Kidney tubule cell (primary cell): ENCODE measurements around the gene RBMS1.

Source experiments
- DNase-seq: peaks from one replicate; pipeline ENCODE4 v3.0.0-alpha.2; 2018; ENCODE audit warnings: low spot score

RBMS1 gene

GRCh38 chr2:160408173-160408958 is 85.2 kb downstream of the RBMS1 start:
- DNase-seq, result no peak

GRCh38 chr2:160407393-160408172 is 86.0 kb downstream of the RBMS1 start:
- peak; percentile 69 for DNase-seq

GRCh38 chr2:160406591-160407392 is 86.8 kb downstream of the RBMS1 start:
- DNase-seq, result peak; percentile 82

- no peak for DNase-seq
Observed at GRCh38 chr2:160405077-160405867, 88.3 kb downstream of the RBMS1 start.

GRCh38 chr2:160402997-160403979 is 90.3 kb downstream of the RBMS1 start:
- DNase-seq, result peak; percentile 60

- no peak for DNase-seq
Observed at GRCh38 chr2:160402501-160402900, 91.1 kb downstream of the RBMS1 start.

GRCh38 chr2:160401895-160402294 is 91.7 kb downstream of the RBMS1 start:
- DNase-seq, result no peak

GRCh38 chr2:160399880-160400279 is 93.7 kb downstream of the RBMS1 start:
- DNase-seq, result no peak

- DNase-seq, result peak; percentile 66
Observed at GRCh38 chr2:160397530-160397865, 96.1 kb downstream of the RBMS1 start.

- peak; percentile 47 for DNase-seq
Observed at GRCh38 chr2:160394153-160394552, 99.5 kb downstream of the RBMS1 start.

GRCh38 chr2:160392201-160392600 is 101.4 kb downstream of the RBMS1 start:
- DNase-seq, result no peak

- peak; percentile 48 for DNase-seq
Observed at GRCh38 chr2:160390544-160391455, 102.8 kb downstream of the RBMS1 start.

GRCh38 chr2:160389875-160390274 is 103.7 kb downstream of the RBMS1 start:
- no peak for DNase-seq

GRCh38 chr2:160388464-160389263 is 104.9 kb downstream of the RBMS1 start:
- DNase-seq, result no peak

GRCh38 chr2:160387558-160388262 is 105.9 kb downstream of the RBMS1 start:
- DNase-seq, result peak; percentile 65

- no peak for DNase-seq
Observed at GRCh38 chr2:160384791-160385190, 108.8 kb downstream of the RBMS1 start.

- DNase-seq, result no peak
Observed at GRCh38 chr2:160381425-160381951, 112.1 kb downstream of the RBMS1 start.

- no peak for DNase-seq
Observed at GRCh38 chr2:160380611-160381010, 113.0 kb downstream of the RBMS1 start.
